SK-N-MC (cell line): ENCODE results near the gene FAM83E.

Source experiments
- EZH2 ChIP-seq: fragments of 200-600 bp; sonication (generic); IDR thresholded peaks from one replicate; pipeline ENCODE4 v1.6.1; 2017; ENCODE audit warnings: antibody characterized with exemption
- FOXP2 ChIP-seq: optimal IDR thresholded peaks from 2 replicates; pipeline ENCODE3; 2011; ENCODE audit warnings: mild to moderate bottlenecking, moderate library complexity; ENCODE audit not compliant: insufficient read depth; ENCODE audit errors: extremely low read length, control extremely low read depth
- POLR2AphosphoS5 ChIP-seq: IDR thresholded peaks from 2 replicates; pipeline ENCODE4 v1.6.1; 2012; ENCODE audit warnings: mild to moderate bottlenecking, low read depth, low read length, borderline replicate concordance

DNA sequence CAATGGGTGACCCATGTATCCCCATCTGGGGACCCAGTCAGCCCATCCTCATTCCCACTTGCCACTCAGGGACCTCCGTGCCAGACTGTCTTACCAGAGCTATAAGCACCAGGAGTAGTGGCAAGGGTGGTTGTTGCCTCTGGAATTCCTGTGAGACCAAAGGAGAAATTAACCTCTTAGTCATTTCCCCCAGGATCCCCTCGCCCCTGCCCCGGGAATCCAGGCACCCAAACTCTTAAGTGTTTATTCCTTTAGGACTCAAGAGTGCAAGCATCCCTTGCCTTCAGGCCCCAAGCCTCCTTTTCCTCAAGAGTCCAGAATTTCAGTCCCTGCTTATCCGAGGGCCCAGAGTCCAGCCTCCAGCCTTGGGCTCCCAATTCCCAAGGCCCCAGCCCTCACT, 48.8 kb upstream of the FAM83E start:
- TF ChIP-seq POLR2AphosphoS5 = no peak
- no peak for TF ChIP-seq EZH2
- no peak for TF ChIP-seq FOXP2
